Measurements from ENCODE around the gene FXYD5.

DNA sequence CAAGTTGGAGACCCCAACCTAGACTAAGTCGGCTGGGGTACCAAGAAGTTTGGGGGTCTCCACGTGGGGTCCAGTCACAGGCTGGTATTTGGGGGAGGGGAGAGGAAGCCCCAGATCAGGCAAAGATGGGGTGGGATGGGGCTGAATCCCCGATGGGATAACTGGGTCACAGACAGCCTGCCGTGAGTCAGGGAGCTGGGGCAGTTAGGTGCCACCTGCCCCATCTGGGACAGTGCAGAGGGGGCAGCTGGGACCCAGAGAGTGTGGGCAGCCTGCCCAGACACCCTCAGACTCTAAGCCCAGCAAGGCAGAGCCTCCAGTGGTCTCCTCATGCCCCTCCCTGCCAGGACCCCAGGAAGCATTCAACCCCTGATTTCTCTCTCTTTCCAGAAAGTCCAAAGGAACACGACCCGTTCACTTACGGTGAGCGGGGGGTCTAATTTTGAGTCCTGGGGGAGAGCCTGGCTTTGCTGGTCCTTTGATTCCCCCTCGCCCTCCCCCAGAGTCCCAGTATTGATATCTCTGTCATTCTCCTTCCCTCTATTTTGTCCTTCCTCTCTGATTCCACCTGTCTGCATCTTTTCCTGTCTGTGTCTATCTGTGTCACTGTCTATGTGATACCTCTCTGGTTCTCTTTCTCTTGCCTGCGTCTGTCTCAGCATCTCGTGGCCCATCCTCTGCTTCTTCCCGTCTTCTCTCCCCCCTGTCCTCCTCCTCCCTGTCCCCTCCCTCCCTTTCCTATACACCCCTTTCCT, 14.2 kb upstream of the FXYD5 start:
- TF ChIP-seq, protein P1, sequence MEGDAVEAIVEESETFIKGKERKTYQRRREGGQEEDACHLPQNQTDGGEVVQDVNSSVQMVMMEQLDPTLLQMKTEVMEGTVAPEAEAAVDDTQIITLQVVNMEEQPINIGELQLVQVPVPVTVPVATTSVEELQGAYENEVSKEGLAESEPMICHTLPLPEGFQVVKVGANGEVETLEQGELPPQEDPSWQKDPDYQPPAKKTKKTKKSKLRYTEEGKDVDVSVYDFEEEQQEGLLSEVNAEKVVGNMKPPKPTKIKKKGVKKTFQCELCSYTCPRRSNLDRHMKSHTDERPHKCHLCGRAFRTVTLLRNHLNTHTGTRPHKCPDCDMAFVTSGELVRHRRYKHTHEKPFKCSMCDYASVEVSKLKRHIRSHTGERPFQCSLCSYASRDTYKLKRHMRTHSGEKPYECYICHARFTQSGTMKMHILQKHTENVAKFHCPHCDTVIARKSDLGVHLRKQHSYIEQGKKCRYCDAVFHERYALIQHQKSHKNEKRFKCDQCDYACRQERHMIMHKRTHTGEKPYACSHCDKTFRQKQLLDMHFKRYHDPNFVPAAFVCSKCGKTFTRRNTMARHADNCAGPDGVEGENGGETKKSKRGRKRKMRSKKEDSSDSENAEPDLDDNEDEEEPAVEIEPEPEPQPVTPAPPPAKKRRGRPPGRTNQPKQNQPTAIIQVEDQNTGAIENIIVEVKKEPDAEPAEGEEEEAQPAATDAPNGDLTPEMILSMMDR (IDR thresholded peaks at IDR 0.05) = no peak
- no peak for TF ChIP-seq EP300 (IDR thresholded peaks at IDR 0.05)
